Suppressor macrophage treated with lipopolysaccharide for 4 hours (primary cell): ENCODE results near the gene SH3BGRL.
"Not testable (repeated sequence)": the region's sequence is repeated elsewhere in the genome, so short reads cannot be mapped to it uniquely, and the experiment has no call there.

Source experiments
- DNase-seq: peaks from one replicate; pipeline ENCODE4 v3.0.0-alpha.2; 2020

SH3BGRL gene

DNA sequence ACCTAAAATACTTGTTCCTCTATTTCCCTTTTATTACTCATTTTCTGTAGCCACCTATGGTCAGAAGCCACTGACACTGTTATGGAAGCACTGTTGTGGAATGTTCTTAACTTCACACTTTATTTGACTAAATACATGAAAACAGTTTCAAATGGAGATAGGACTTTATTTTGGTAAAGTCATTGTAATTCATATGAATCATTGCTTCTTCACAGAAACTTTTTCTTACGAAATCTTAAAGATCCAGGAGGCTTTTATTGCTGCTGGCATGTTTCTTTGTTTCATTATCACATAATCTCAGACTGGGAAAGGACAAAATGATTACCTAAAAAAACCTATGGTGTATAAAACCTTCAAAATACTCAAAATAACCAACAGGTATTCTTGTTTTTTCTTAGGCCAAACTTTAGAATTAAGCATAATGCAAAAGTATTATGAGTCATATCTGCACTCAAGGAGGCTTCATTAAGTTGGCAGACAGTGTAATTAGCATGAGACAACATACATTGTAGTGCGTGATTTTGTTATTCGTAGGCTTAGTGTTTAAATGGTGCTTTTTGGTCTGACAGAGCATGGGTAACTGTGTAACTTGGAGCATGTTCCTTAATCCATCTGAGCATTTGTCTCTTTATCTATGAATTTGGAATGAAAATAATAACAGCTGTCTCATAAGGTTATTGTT lies 58.0 kb downstream of the SH3BGRL start:
- DNase-seq, result peak; percentile 21

DNA sequence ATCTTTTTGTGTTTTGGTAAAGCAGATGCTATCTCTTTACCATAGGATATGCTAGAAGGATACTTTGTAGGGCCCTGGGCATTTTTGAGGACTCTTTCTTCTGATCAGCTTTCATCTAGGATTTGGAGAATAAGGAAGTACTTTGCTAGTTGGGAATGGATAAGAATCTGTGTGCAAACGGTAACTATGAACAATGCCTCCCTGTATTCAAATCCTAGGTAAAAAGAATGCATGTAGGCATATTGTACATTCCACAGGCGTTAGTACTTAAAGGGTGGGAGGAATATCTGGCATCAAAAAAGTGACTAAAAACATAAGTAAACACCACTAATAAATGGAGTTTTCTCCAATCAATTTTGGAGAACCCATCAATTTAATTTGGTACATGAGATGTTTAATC lies 59.7 kb downstream of the SH3BGRL start:
- no peak for DNase-seq

DNA sequence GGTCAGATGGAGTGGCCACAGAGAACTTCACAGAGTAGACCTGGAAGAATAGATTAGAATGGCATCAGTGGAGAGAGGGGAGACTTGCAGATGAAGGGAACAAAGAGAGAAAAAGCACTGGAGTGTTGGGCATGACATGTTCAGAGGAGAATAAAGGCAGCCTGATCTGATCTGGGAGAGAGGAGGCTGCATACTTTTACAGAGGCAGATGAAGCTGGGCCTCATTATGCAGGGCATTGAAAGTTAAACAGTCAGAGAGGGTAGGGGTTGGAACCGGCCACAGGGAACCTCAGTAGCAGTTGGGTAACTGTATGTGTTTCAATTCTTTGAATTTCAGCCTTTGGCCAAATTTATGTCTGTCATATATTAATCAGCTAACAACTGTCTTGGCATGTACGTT lies 61.2 kb downstream of the SH3BGRL start:
- DNase-seq, result no peak

DNA sequence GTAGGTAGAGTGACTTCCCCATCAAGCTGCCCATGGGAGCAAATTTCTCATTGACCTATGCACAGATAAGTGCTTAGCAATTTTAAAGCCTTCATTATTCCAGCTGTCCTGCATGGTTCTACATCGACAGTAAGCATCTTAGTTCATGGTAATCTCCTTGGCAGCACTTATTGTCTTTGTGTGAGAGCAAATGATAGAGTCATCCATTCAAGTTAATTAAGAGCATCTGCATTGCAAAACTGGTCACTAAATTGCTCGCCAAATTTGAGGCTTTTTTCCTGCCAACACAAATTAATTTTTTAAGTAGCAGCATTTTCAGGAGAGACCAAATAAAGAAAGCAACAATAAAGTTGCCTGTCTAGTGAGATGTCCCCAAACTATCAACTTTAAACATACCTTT lies 76.7 kb downstream of the SH3BGRL start:
- DNase-seq, result no peak

DNA sequence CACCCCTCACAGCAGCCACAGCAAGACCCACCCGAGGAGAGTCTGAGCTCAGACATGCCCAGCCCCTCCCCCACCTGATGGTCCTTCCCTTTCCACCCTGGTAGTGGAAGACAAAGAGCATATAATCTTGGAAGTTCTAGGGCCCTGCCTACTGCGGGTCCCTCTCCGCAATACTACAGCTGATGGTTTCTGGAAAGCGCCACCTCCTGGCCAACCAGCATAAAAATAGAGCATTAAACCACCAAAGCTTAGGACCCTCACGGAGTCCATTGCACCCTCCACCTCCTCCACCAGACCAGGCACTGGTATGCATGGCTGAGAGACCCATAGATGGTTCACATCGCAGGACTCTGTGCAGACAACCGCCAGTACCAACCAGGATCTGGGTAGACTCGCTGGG lies 78.2 kb downstream of the SH3BGRL start:
- no peak for DNase-seq

GRCh38 chrX:81286075-81286474 lies 84.2 kb downstream of the SH3BGRL start:
- DNase-seq, result no peak

DNA sequence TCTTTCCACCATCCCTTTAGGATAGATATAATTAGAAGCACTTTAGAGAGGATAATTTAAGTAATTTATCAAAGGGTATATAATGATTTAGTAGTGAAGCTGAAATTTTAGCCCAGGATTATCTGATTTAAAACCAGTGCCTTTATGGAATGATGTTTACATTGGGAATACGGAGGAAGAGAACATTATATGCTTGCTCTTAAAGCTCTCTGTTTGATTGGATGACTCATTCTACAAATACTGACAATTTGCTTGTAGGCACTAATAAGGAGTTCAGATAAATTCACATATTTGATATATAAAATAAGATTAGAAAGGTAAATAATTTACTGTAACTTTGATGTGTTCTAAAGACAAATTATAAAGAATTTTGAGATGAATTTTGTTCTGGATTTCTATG lies 84.7 kb downstream of the SH3BGRL start:
- DNase-seq, result no peak

DNA sequence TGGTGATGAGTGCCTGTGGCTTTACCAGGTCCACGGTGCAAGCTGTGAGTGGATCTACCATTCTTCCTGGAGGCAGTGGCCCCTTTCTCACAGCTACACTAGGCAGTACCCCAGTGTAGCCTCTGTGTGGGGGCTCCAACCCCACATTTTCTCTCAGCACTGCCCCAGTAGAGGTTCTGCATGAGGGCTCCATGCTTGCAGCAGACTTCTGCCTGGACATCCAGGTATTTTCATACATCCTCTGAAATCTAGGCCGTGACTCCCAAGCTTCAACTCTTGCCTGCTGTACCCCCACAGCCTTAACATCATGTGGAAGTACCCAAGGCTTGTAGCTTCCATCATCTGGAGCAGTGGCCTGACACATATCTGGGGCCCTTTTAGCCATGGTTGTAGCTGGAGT lies 90.1 kb downstream of the SH3BGRL start:
- no peak for DNase-seq

DNA sequence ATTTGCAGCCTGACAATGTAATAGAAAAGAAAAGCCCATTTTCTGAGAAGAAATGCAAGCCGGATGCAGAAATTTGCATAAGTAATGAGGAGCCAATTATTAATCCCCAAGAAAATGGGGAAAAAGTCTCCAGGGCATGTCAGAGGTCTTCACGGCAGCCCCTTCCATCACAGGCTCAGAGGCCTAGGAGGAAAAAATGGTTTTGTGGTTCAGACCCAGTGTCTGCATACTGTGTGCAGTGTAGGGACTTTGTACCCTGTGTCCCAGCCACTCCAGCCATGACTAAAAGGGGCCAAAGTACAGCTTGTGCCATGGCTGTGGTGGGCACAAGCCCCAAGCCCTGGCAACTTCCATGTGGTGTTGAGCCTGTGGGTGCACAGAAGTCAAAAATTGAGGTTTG lies 92.2 kb downstream of the SH3BGRL start:
- DNase-seq, result no peak

DNA sequence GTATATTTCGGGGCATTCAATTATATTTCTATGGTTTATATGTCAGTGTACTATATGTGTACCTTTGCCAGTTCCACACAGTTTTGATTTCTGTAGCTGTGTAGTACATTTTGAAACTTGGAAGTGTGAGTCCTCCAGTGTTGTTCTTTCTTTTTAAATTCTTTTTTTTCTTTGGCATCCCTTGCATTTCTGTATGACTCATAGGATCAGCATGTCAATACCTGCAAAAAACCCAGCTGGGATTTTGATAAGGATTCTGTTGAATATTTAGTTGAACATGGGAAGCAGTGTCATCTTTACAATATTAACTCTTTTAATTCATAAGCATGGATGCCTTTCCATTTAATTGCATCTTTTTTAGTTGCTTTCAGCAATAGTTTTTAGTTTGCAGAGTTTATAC lies 100.0 kb downstream of the SH3BGRL start:
- no peak for DNase-seq

DNA sequence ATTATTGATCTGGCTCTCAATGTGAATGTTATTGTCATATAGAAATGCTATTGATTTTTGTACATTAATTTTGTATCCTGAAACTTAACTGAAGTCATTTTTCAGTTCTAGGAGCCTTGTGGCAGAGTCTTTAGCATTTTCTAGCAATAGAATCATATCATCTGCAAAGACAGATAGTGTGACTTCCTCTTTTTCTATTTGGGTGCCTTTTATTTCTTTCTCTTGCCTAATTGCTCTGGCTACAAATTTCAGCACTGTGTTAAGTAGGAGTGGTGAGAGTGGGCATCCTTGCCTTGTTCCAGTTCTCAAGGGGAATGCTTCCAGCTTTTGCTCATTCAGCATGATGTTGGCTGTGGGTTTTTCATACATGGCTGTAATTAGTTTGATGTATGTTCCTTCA lies 102.7 kb downstream of the SH3BGRL start:
- DNase-seq, result peak; percentile 9

GRCh38 chrX:81305240-81305639 lies 103.3 kb downstream of the SH3BGRL start:
- no peak for DNase-seq

- peak; percentile 27 for DNase-seq
Measured at GRCh38 chrX:81308086-81308829, 106.4 kb downstream of the SH3BGRL start.

DNA sequence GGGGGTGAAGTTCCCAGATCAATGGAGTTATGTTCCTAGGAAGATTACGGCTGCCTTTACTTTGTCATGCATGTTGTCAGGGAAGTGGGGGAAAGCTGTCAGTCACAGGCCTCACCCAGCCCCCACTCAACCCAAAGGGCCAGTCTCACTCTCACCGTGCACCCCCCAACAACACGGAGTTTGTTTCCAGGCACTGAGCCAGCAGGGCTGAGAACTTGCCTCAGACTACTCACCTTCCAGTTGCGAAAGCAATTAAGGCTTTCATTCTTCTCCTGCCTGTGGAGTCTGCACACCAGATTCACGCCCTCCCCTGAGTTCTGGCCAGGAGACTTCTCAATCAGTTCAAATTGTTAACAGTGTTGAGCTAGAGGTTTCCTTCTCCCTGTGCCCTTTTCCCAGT lies 114.3 kb downstream of the SH3BGRL start:
- no peak for DNase-seq

GRCh38 chrX:81331653-81332052 lies 129.8 kb downstream of the SH3BGRL start:
- DNase-seq, result not testable (repeated sequence)

GRCh38 chrX:81336455-81337152 lies 134.7 kb downstream of the SH3BGRL start:
- DNase-seq, result no peak

- DNase-seq, result no peak
Measured at GRCh38 chrX:81337805-81338204, 135.9 kb downstream of the SH3BGRL start.

DNA sequence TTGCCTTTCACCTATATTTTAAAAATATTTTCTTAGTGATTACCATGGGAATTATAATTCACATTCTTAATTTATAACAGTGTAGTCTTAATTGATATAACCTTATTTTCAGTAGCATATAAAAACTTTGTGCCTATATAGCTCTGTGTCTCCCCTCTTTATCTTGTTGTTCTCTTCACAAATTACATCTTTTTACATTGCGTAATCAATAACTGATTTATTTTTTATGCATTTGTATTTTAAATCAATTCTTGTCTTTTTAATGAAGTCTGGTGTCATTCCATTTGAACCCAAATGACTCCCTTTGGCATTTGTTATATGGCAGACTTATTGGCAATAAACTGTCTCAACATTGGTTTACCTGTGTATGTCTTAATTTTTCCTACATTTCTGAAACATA lies 137.0 kb downstream of the SH3BGRL start:
- no peak for DNase-seq

GRCh38 chrX:81345296-81345695 lies 143.4 kb downstream of the SH3BGRL start:
- DNase-seq, result not testable (repeated sequence)
